CD4-positive, alpha-beta memory T cell (primary cell): ENCODE data around the gene ASZ1. TPM values are rescaled to one million over a fixed set of nuclear protein-coding genes. Genes with fewer than 3 reads are reported as not detected.

Experiments used
- CTCF ChIA-PET: fragments of 350-600 bp; sonication (Branson Sonifier 250); formaldehyde crosslinking; loops from one replicate; lab custom pipeline; 2021; ENCODE audit warnings: inconsistent platforms; ENCODE audit not compliant: partially characterized antibody; lab: Charles Lee
- POLR2A ChIA-PET: fragments of 350-600 bp; sonication (Branson Sonifier 250); formaldehyde crosslinking; loops from one replicate; lab custom pipeline; 2021; ENCODE audit not compliant: partially characterized antibody; lab: Charles Lee
- DNase-seq, 5 donors: peaks; one replicate each; pipeline versions ENCODE4 v3.0.0 to v3.0.0-alpha.2; 2020 to 2022; ENCODE audit warnings: mixed read lengths in 1 of 5
- H3K27ac ChIP-seq: one replicate; pipeline ENCODE4 v1.7.0; 2013; ENCODE audit warnings: low read depth, low read length
- H3K27me3 ChIP-seq: 2 replicates; pipeline ENCODE4 v1.7.0; 2013; ENCODE audit warnings: mild to moderate bottlenecking, low read length, moderate library complexity; ENCODE audit not compliant: insufficient read depth
- H3K36me3 ChIP-seq: 2 replicates; pipeline ENCODE4 v1.7.0; 2013; ENCODE audit warnings: mild to moderate bottlenecking, low read length, moderate library complexity; ENCODE audit not compliant: insufficient read depth
- H3K4me1 ChIP-seq: 2 replicates; pipeline ENCODE4 v1.7.0; 2013; ENCODE audit warnings: mild to moderate bottlenecking, low read length, moderate library complexity; ENCODE audit not compliant: insufficient read depth
- H3K4me3 ChIP-seq, 2 donors: one replicate each; pipeline ENCODE4 v1.7.0; 2013; ENCODE audit warnings: low read length in 2 of 2, mild to moderate bottlenecking in 1 of 2
- H3K9me3 ChIP-seq, 2 donors: one replicate each; pipeline ENCODE4 v1.7.0; 2013; ENCODE audit warnings: low read length in 2 of 2, control low read depth in 1 of 2; ENCODE audit not compliant: control insufficient read depth in 1 of 2
- H3K27ac Mint-ChIP-seq, 7 donors: one replicate each; pipeline ENCODE4 v1.8.0; 2020 to 2021; ENCODE audit warnings: mixed read lengths in 7 of 7, mild to moderate bottlenecking in 6 of 7, inconsistent platforms in 3 of 7, moderate library complexity in 3 of 7
- H3K27me3 Mint-ChIP-seq, 2 donors: one replicate each; pipeline ENCODE4 v1.8.0; 2020 to 2021; ENCODE audit warnings: mixed read lengths in 2 of 2
- H3K36me3 Mint-ChIP-seq, 2 donors: one replicate each; pipeline ENCODE4 v1.8.0; 2020 to 2021; ENCODE audit warnings: mixed read lengths in 2 of 2, inconsistent platforms in 1 of 2, mild to moderate bottlenecking in 1 of 2
- H3K4me1 Mint-ChIP-seq, 4 donors: one replicate each; pipeline ENCODE4 v1.8.0; 2020 to 2021; ENCODE audit warnings: mixed read lengths in 4 of 4, mild to moderate bottlenecking in 1 of 4
- H3K4me3 Mint-ChIP-seq, 8 donors: one replicate each; pipeline ENCODE4 v1.8.0; 2020 to 2021; ENCODE audit warnings: mixed read lengths in 8 of 8, mild to moderate bottlenecking in 7 of 8, moderate library complexity in 6 of 8, inconsistent platforms in 3 of 8
- H3K9me3 Mint-ChIP-seq, 8 donors: one replicate each; pipeline ENCODE4 v1.8.0; 2020 to 2021; ENCODE audit warnings: mixed read lengths in 8 of 8, mild to moderate bottlenecking in 5 of 8, inconsistent platforms in 3 of 8, moderate library complexity in 1 of 8
- intact Hi-C: fragments of 100-400 bp; cut with micrococcal nuclease; formaldehyde crosslinking; loops from one replicate; pipeline ENCODE4 v1.15.1; 2023
- polyA plus RNA-seq, 2 donors: library from polyadenylated mRNA; unstranded; fragments of 300-500 nt; fragmentation: Illumina TruSeq; gene quantifications; one replicate each; pipeline ENCODE4 v1.2.3, GENCODE V29; 2021
- total RNA-seq, 2 experiments: library from RNA; stranded (reverse); gene quantifications; one replicate each; pipeline ENCODE4 v1.2.3, GENCODE V29; 2021

ASZ1 gene
- total and polyA plus RNA-seq, 4 experiments from 2014 or later = not detected

DNA sequence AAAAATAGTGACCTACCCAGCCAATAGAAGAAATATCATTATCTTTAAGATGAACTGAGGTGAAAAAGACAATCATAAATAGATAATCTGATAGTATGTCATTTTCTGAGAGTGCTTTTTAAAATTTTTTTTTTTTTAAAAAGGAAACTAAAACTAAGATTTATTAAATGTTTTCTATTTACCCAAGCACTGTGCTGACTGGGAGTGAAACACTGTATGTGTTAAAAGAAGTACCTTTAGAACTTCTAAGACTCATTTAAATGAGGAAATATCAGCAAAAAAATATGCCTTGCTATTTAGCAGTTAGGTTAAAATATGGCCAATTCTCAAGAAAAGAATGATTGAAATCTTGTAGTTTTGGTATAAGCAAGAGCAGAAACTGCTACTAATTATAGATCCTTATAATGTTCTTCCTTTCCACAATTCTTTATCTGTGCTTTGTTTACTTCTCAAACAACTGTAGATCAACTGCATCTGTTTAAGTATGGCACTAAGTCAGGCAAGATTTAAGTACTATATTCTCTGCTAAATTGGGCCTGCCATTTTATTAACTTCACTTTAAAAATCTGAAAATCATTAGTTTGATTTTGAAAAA lies 64.9 kb downstream of the ASZ1 start:
- no peak overlapping the region for H3K4me3 Mint-ChIP-seq
- H3K36me3 Mint-ChIP-seq = no peaks in the 10 kb centered on the region
- no peak for DNase-seq
- H3K27ac Mint-ChIP-seq = no peak overlapping the region
- H3K9me3 Mint-ChIP-seq = peaks cover 0 to 4% (median 0%) of the 10 kb centered on the region in 8 donors
- H3K27me3 Mint-ChIP-seq = no peaks in the 10 kb centered on the region
- no peaks in the 10 kb centered on the region for H3K4me1 ChIP-seq
- H3K4me3 ChIP-seq = no peak overlapping the region
- ChIA-PET CTCF (interaction anchor here (0.6 kb wide), 1 partner anchor 58 kb away, joined by 3 read pairs; no protein-coding TSS in a partner anchor), POLR2A (no interaction called here)
- no peaks in the 10 kb centered on the region for H3K9me3 ChIP-seq
- no peaks in the 10 kb centered on the region for H3K4me1 Mint-ChIP-seq
- no peaks in the 10 kb centered on the region for H3K27me3 ChIP-seq
- H3K27ac ChIP-seq = no peak overlapping the region
- no peaks in the 10 kb centered on the region for H3K36me3 ChIP-seq
- intact Hi-C loops = no loop called here

GRCh38 chr7:117350027-117350426 lies 77.3 kb downstream of the ASZ1 start:
- POLR2A ChIA-PET = no interaction called here

GRCh38 chr7:117349570-117349969 lies 77.7 kb downstream of the ASZ1 start:
- intact Hi-C loops = no loop called here
- Histone ChIP-seq H3K36me3 (no peaks in the 10 kb centered on the region), H3K4me1 (no peaks in the 10 kb centered on the region), H3K4me3 (no peak overlapping the region), H3K27me3 (no peaks in the 10 kb centered on the region), H3K27ac (no peak overlapping the region), H3K9me3 (no peaks in the 10 kb centered on the region)
- H3K4me3 Mint-ChIP-seq = no peak overlapping the region
- ChIA-PET CTCF (no interaction called here), POLR2A (no interaction called here)
- DNase-seq = no peak
- H3K27me3 Mint-ChIP-seq = peaks cover 0 to 6% of the 10 kb centered on the region in 2 donors
- peaks cover 0 to 4% (median 0%) of the 10 kb centered on the region in 8 donors for H3K9me3 Mint-ChIP-seq
- H3K4me1 Mint-ChIP-seq = no peaks in the 10 kb centered on the region
- no peak overlapping the region for H3K27ac Mint-ChIP-seq
- no peaks in the 10 kb centered on the region for H3K36me3 Mint-ChIP-seq

More at GRCh38 chr7:117350027-117350426, 77.3 kb downstream of the ASZ1 start:
- no peak overlapping the region for H3K4me3 ChIP-seq
- Mint-ChIP-seq H3K27ac (no peak overlapping the region), H3K4me3 (no peak overlapping the region), H3K9me3 (peaks cover 0 to 4% (median 0%) of the 10 kb centered on the region in 8 donors), H3K36me3 (no peaks in the 10 kb centered on the region), H3K4me1 (no peaks in the 10 kb centered on the region), H3K27me3 (peaks cover 0 to 6% of the 10 kb centered on the region in 2 donors)
- H3K27me3 ChIP-seq = no peaks in the 10 kb centered on the region
- intact Hi-C loops = no loop called here
- H3K36me3 ChIP-seq = no peaks in the 10 kb centered on the region
- no peaks in the 10 kb centered on the region for H3K4me1 ChIP-seq
- DNase-seq = no peak
- H3K9me3 ChIP-seq = no peaks in the 10 kb centered on the region
- H3K27ac ChIP-seq = no peak overlapping the region
- CTCF ChIA-PET = no interaction called here

GRCh38 chr7:117347962-117348672 lies 79.2 kb downstream of the ASZ1 start:
- no peak overlapping the region for H3K4me3 Mint-ChIP-seq
- peaks cover 0 to 6% of the 10 kb centered on the region in 2 donors for H3K27me3 Mint-ChIP-seq
- Histone ChIP-seq H3K4me1 (no peaks in the 10 kb centered on the region), H3K9me3 (no peaks in the 10 kb centered on the region), H3K27ac (no peak overlapping the region), H3K4me3 (no peak overlapping the region), H3K27me3 (no peaks in the 10 kb centered on the region), H3K36me3 (no peaks in the 10 kb centered on the region)
- intact Hi-C loops = no loop called here
- ChIA-PET CTCF (no interaction called here), POLR2A (no interaction called here)
- DNase-seq = no peak
- no peaks in the 10 kb centered on the region for H3K4me1 Mint-ChIP-seq
- H3K9me3 Mint-ChIP-seq = peaks cover 0 to 4% (median 0%) of the 10 kb centered on the region in 8 donors
- no peak overlapping the region for H3K27ac Mint-ChIP-seq
- H3K36me3 Mint-ChIP-seq = no peaks in the 10 kb centered on the region

GRCh38 chr7:117347480-117347879 lies 79.8 kb downstream of the ASZ1 start:
- Histone ChIP-seq H3K36me3 (no peaks in the 10 kb centered on the region), H3K9me3 (no peaks in the 10 kb centered on the region), H3K4me1 (no peaks in the 10 kb centered on the region), H3K27me3 (no peaks in the 10 kb centered on the region), H3K27ac (no peak overlapping the region), H3K4me3 (no peak overlapping the region)
- Mint-ChIP-seq H3K9me3 (peaks cover 0 to 4% (median 0%) of the 10 kb centered on the region in 8 donors), H3K4me1 (no peaks in the 10 kb centered on the region), H3K27me3 (peaks cover 0 to 6% of the 10 kb centered on the region in 2 donors), H3K4me3 (no peak overlapping the region), H3K36me3 (no peaks in the 10 kb centered on the region), H3K27ac (no peak overlapping the region)
- intact Hi-C loops = no loop called here
- ChIA-PET POLR2A (no interaction called here), CTCF (no interaction called here)
- no peak for DNase-seq

GRCh38 chr7:117346161-117346560 lies 81.1 kb downstream of the ASZ1 start:
- Mint-ChIP-seq H3K4me3 (no peak overlapping the region), H3K27ac (no peak overlapping the region), H3K4me1 (no peaks in the 10 kb centered on the region), H3K9me3 (peaks cover 0 to 4% (median 0%) of the 10 kb centered on the region in 8 donors), H3K27me3 (peaks cover 0 to 6% of the 10 kb centered on the region in 2 donors), H3K36me3 (no peaks in the 10 kb centered on the region)
- Histone ChIP-seq H3K36me3 (no peaks in the 10 kb centered on the region), H3K4me3 (no peak overlapping the region), H3K9me3 (no peaks in the 10 kb centered on the region), H3K27me3 (no peaks in the 10 kb centered on the region), H3K27ac (no peak overlapping the region), H3K4me1 (no peaks in the 10 kb centered on the region)
- ChIA-PET POLR2A (no interaction called here), CTCF (interaction anchor here (0.7 kb wide), 1 partner anchor 552 kb away, joined by 3 read pairs; no protein-coding TSS in a partner anchor)
- intact Hi-C loops = no loop called here
- no peak for DNase-seq

GRCh38 chr7:117338020-117338419 lies 89.3 kb downstream of the ASZ1 start:
- Histone ChIP-seq H3K4me1 (no peaks in the 10 kb centered on the region), H3K27ac (no peak overlapping the region), H3K4me3 (no peak overlapping the region), H3K9me3 (no peaks in the 10 kb centered on the region), H3K27me3 (no peaks in the 10 kb centered on the region), H3K36me3 (no peaks in the 10 kb centered on the region)
- ChIA-PET POLR2A (no interaction called here), CTCF (no interaction called here)
- Mint-ChIP-seq H3K27me3 (no peaks in the 10 kb centered on the region), H3K4me3 (no peak overlapping the region), H3K4me1 (no peaks in the 10 kb centered on the region), H3K27ac (no peak overlapping the region), H3K36me3 (no peaks in the 10 kb centered on the region), H3K9me3 (peaks cover 0 to 2% (median 0%) of the 10 kb centered on the region in 8 donors)
- intact Hi-C loops = no loop called here
- DNase-seq = no peak
